Measurements from ENCODE around the gene FAM169A. TPM values are rescaled to one million over a fixed set of nuclear protein-coding genes. Genes with fewer than 3 reads are reported as not detected.

FAM169A gene
- total RNA-seq, 2 donors from 2014 or later, result 4.9 to 5.0 TPM

DNA sequence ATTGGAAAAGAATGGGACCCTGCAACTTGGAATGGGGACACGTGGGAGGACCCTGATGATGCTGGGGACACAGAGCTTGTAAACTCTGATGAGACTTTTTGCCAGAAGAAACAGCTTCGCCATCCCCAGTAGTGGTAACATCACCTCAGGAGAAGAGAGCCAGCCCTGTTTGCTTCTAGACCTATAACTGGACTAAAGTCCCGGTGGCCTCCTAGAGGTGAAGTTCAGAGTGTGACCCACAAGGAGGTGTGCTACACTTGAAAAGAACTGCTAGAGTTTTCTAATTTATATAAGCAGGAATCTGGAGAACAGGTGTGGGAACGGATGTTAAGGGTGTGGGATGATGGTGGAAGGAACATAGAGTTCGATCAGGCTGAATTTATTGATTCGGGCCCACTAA, 79.3 kb downstream of the FAM169A start:
- intact Hi-C loops (cut with DNase I), result loop anchor here (5.0 kb wide), 1 partner anchor 115 kb away; no protein-coding TSS in a partner anchor
- Histone ChIP-seq H3K9me3 (no peaks in the 10 kb centered on the region), H3K36me3 (no peaks in the 10 kb centered on the region), H3K27ac (no peak overlapping the region), H3K4me1 (no peaks in the 10 kb centered on the region), H3K27me3 (no peaks in the 10 kb centered on the region), H3K9ac (ENCODE audit: low read depth in 2 of 2, low read length in 2 of 2) (no peak overlapping the region), H3K4me3 (no peak overlapping the region)
- no peak for DNase-seq
- TF ChIP-seq, protein P1, sequence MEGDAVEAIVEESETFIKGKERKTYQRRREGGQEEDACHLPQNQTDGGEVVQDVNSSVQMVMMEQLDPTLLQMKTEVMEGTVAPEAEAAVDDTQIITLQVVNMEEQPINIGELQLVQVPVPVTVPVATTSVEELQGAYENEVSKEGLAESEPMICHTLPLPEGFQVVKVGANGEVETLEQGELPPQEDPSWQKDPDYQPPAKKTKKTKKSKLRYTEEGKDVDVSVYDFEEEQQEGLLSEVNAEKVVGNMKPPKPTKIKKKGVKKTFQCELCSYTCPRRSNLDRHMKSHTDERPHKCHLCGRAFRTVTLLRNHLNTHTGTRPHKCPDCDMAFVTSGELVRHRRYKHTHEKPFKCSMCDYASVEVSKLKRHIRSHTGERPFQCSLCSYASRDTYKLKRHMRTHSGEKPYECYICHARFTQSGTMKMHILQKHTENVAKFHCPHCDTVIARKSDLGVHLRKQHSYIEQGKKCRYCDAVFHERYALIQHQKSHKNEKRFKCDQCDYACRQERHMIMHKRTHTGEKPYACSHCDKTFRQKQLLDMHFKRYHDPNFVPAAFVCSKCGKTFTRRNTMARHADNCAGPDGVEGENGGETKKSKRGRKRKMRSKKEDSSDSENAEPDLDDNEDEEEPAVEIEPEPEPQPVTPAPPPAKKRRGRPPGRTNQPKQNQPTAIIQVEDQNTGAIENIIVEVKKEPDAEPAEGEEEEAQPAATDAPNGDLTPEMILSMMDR (IDR thresholded peaks at IDR 0.05), result peak; percentile 11

DNA sequence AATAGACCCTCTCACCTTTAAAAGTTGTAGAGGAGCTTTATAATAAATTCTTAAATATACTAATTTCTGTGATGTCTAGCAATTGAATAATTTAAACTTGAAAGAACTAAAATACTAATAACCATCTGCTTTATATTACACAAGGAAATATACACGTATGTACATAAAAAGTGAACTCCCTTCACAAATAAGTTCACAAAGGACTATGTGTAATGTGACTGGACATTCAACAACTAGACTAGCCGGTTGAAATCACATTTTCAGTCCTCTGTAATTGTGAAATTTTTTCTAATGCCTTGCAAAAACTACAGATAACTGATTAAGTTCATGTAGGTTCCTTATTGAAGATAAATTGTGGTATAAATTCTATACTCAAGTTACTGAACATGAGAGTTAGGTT, 87.6 kb downstream of the FAM169A start:
- no peaks in the 10 kb centered on the region for H3K27me3 ChIP-seq
- no peak overlapping the region for H3K9ac ChIP-seq (ENCODE audit: low read depth in 2 of 2, low read length in 2 of 2)
- DNase-seq, result no peak
- no peaks in the 10 kb centered on the region for H3K4me1 ChIP-seq
- H3K4me3 ChIP-seq, result no peak overlapping the region
- no peaks in the 10 kb centered on the region for H3K9me3 ChIP-seq
- no peak overlapping the region for H3K27ac ChIP-seq
- H3K36me3 ChIP-seq, result no peaks in the 10 kb centered on the region
- TF ChIP-seq, protein P1 (IDR thresholded peaks at IDR 0.05), result no peak
- intact Hi-C loops (cut with DNase I), result no loop called here

DNA sequence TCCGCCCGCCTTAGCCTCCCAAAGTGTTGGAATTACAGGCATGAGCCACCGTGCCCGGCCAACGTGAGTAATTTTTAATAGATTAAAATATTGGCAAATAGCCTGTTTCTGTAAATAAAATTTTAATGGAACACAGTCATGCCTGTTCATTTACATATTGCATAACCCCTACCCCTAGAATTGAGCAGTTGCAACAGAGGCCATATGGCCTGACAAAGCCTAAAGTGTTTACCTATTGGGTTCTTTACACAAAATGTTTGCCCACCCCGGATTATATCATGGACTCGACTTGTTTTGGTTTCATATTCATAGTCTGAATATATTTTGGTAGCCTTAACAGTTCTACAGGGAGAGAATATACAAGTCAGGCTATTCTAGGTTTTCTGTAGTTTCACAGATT, 93.8 kb downstream of the FAM169A start:
- Histone ChIP-seq H3K36me3 (no peaks in the 10 kb centered on the region), H3K9ac (ENCODE audit: low read depth in 2 of 2, low read length in 2 of 2) (no peak overlapping the region), H3K27ac (no peak overlapping the region), H3K4me1 (peaks cover 6% of the 10 kb centered on the region), H3K9me3 (no peaks in the 10 kb centered on the region), H3K4me3 (no peak overlapping the region), H3K27me3 (no peaks in the 10 kb centered on the region)
- TF ChIP-seq, protein P1 (IDR thresholded peaks at IDR 0.05), result no peak
- intact Hi-C loops (cut with DNase I), result no loop called here
- DNase-seq, result no peak

DNA sequence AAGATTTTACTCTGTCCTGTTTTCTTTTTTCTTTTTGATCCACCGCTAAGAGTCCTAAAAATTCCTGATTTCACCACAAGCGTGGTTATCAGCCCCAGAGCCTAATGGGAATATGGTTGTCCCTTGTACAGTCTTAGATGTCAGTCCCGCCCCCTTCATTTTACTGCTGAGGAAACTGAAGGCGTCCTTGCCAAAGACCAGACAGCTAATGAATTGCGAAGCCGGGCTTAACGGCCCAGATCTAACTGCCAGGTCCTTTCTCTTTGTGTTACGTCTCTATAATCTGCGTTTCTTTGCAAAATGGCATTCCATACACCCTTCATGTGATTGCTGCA, 98.6 kb downstream of the FAM169A start:
- TF ChIP-seq, protein P1 (IDR thresholded peaks at IDR 0.05), result no peak
- no peaks in the 10 kb centered on the region for H3K27me3 ChIP-seq
- DNase-seq, result peak; percentile 53
- no peaks in the 10 kb centered on the region for H3K36me3 ChIP-seq
- H3K9ac ChIP-seq (ENCODE audit: low read depth in 2 of 2, low read length in 2 of 2), result peak overlapping the region; percentile 62 to 97
- H3K9me3 ChIP-seq, result no peaks in the 10 kb centered on the region
- H3K4me1 ChIP-seq, result peaks cover 16% of the 10 kb centered on the region
- intact Hi-C loops (cut with DNase I), result loop anchor here (5.0 to 10.0 kb wide), 2 partner anchors 73 to 570 kb away; partner anchors contain the start of gene HMGCR
- peak overlapping the region; percentile 96 for H3K4me3 ChIP-seq
- H3K27ac ChIP-seq, result peak overlapping the region; percentile 68

DNA sequence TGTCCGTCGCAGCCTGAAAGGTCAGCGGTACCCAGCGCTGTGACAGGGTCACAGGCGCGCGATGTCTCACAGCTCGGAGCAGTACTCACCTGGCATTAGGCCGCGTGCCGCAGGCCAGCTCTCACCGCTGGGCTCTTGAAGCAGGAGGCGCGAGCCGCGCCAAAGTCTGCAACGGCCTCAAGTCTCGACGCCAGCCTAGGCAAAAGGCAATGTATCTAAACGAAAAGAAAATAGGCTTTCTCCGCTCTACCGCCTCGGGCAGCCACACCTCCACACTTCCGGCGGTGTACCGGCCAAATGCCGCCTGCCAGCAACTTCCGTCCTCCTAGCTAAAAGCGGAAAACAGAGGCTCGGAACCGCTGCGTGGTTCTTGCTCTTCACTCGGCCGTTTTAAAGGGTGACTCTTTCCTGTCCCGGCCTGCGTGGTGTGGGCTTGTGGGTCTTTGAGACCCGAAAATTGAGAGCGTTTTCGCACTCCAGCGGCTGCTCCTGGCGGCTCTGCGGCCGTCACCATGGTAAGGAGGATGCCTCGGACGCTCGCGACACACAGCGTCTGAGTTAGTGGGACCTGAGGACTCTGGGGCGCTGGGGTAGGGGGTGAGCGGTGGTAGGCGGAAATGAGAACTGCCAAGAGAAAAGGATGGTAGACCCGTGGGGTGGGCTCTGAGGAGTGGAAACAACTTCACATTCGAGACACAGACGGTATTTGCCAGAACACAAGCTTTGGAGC, 99.2 kb downstream of the FAM169A start, which contains the start of the genes GFM2 and NSA2:
Gene GFM2, minus strand, starts transcription at position 269 of the 730 bp plus-strand sequence. CDS start 3,375 bp downstream, outside the sequence.
Gene NSA2, plus strand, starts transcription at position 401 of the 730 bp plus-strand sequence. Its CDS starts 112 bp downstream, at position 513.
- intact Hi-C loops (cut with DNase I), result loop anchor here (5.0 to 10.0 kb wide), 2 partner anchors 72 to 570 kb away; partner anchors contain the start of gene HMGCR

More for the DNA sequence above, 99.2 kb downstream of the FAM169A start, which contains the start of the genes GFM2 and NSA2:
- Histone ChIP-seq H3K27me3 (no peaks in the 10 kb centered on the region), H3K4me3 (peak within 1 kb of the TSS; percentile 96), H3K27ac (peak within 1 kb of the TSS; percentile 68), H3K36me3 (no peaks in the 10 kb centered on the region), H3K4me1 (peaks cover 16% of the 10 kb centered on the region), H3K9ac (ENCODE audit: low read depth in 2 of 2, low read length in 2 of 2) (peak within 1 kb of the TSS; percentile 92 to 97), H3K9me3 (no peaks in the 10 kb centered on the region)
- peak; percentile 95 for DNase-seq
- TF ChIP-seq, protein P1 (IDR thresholded peaks at IDR 0.05), result no peak
